Raji (cell line): ENCODE measurements around the gene ADAM11.

ENCODE experiments used
- POLR2A ChIP-seq: IDR thresholded peaks from 2 replicates; pipeline ENCODE4 v1.6.1; 2011; ENCODE audit warnings: low read depth, low read length, control low read depth; ENCODE audit not compliant: insufficient read depth

ADAM11 gene

GRCh38 chr17:44795421-44795820, 36.6 kb downstream of the ADAM11 start:
- no peak for TF ChIP-seq POLR2A

DNA sequence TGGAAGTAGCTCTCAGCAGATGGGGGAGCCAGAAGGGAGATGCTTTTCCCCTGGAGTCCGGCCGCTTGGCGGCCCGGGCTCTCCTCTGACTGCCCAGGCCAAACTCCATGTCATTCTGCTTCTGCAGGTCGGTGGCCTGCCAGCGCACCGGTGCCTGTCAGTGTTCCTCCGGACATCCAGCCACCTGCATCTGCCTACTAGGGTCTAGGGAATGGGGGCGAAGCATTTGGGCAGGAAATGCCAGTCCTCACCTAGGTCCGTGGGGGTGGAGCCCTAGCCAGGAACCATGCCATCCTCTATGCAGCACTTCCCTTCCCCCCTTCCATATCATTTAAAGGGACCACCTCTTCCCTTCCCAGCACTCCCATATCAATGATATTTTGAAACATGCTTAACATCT, 37.1 kb downstream of the ADAM11 start:
- TF ChIP-seq POLR2A, result no peak

DNA sequence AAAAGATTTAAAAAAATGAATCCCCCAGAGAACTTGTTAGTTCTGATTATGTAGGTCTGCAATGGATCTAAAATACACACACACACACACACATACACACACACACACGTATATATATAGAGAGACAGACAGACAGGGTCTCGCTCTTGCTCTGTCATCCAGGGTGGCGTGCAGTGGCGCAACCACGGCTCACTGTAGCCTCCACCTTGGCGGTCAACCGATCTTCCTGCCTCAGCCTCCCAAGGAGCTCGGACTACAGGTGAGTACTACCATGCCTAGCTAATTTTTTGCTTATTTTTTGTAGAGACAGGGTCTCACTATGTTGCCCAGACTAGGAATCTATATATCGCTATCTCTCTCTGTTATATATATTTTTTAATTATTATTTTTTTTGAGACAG, 37.9 kb downstream of the ADAM11 start:
- TF ChIP-seq POLR2A, result no peak

DNA sequence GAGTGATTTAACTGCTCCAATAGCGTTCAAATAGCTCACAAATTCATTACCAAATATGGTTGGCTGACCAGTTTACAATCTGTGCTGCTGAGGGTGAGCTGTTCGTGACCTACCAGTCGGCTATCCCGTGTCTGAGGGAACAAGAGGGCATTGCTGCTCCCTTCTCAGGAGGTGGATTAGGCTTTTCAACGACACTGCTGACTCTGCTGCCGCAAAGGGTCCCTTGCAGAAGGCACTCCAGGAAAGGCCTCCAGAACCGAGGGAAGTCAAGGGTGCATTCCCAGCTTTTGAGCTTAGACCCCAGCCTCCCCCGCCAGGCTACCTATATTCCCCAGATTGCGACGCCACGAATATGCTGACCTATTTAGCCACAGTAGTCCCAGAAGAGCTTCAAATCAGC, 39.0 kb downstream of the ADAM11 start:
- no peak for TF ChIP-seq POLR2A

DNA sequence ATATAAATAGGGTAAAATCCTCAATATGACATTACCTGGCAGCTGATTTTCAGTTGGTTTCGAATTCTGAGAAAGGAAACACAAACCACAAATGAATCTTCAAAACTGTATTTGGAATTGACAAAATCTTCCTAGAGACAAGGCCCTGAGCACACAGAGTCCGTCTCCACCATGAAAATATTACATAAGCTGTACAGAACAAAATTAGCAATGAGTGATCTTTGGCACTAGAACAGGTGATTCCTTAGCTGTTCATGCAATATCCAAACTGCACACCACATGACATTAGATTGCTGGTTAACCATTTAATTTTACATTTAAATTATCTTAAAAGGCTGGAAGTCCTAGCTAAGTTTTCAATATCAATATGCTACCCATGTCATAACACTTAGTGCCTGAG, 39.6 kb downstream of the ADAM11 start:
- no peak for TF ChIP-seq POLR2A

- TF ChIP-seq POLR2A, result no peak
These were observed 43.1 kb downstream of the ADAM11 start for GRCh38 chr17:44801880-44802279.

- TF ChIP-seq POLR2A, result no peak
These were observed 45.7 kb downstream of the ADAM11 start for GRCh38 chr17:44804302-44805089.

DNA sequence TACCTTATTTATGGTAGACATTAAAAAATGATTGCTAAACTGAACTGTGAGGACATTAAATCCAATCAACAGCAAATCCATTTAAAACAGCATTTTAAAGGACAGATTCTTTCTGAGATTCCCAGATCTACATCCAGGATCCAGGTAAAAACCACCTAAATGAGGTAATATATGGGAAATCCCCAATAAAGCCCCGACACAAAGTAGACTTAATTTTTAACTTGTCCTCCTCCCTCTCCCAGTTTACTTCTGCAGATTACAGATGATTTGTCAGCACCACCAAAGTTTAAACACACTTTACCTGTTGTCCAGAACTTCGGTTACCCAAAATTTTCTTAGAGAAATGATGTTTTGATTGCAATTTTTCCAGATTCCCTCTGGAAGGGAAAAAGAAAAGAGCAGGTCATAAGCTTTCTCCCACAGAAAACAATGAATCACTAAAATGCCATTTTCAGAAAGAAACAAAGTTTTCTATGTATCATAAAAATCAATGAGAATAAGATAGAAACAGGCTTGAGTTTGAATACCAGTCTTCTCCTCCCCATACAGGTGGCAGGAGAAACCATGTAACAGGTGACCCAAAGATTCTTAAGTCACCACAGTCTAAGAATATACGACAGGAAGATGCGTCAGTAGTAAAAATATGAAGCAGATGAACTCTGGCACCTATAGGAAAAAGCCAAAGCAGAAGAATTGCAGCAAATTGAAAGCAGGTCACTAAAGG, 48.5 kb downstream of the ADAM11 start:
- no peak for TF ChIP-seq POLR2A

GRCh38 chr17:44807817-44808155, 49.0 kb downstream of the ADAM11 start:
- TF ChIP-seq POLR2A, result no peak

DNA sequence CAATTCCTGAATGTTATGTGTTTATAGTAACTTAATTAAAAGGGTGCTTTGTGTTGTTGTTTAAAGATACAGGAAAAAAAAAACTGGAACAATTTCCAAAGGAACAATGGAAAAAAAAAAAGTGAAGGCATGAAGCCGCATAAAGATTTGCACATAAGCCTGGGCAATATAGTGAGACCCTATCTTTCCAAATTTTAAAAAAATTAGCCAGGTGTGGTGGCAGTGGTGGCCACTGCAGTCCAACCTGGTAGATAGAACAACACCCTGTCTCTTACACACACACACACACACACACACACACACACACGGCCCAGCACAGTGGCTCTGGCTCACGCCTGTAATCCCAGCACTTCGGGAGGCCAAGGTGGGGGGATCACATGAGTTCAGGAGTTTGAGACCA, 49.4 kb downstream of the ADAM11 start:
- no peak for TF ChIP-seq POLR2A

DNA sequence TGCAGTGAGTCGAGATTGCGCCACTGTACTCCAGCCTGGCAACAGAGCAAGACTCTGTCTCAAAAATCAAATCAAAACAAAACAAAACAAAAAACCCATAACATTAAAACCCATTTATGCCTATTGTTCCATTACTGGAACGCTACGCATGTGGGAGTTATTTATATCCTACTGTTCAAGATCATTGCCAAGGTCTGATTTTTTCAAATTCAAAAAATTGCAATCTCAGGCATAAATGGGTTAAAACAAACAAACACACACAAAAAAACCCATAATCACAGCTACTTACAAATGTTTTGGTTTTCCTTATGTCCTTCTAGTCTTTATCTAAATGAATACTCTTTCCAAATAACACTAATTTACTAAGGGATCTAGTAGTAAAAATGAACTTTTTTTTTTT, 53.5 kb downstream of the ADAM11 start:
- TF ChIP-seq POLR2A, result no peak

DNA sequence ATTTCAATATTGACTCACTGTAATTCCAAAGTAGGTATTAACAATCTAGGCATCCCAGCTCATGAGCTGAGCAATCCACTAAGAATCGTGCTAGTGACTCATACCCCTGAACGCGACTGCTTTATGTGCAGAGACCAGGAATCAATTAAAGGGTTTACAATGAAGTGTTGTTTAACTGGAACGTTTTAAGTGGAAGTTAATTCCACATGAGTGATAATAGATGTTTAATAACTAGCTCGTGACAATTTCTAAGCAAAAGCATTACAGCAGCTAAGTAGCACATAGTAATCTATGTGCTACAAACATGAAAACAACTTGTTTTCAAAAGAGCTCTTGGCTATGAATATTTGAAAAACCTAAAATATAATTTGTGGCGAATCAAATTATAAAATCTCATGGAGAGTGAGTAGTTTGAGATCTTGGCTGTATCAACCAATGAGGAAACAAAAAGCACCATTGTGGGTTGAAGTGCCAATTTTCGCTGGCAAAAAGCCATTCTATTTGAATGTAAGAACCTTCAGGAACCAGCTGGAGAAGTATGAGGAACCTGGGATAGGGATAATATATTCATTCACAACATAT, 61.9 kb downstream of the ADAM11 start:
- TF ChIP-seq POLR2A, result no peak

DNA sequence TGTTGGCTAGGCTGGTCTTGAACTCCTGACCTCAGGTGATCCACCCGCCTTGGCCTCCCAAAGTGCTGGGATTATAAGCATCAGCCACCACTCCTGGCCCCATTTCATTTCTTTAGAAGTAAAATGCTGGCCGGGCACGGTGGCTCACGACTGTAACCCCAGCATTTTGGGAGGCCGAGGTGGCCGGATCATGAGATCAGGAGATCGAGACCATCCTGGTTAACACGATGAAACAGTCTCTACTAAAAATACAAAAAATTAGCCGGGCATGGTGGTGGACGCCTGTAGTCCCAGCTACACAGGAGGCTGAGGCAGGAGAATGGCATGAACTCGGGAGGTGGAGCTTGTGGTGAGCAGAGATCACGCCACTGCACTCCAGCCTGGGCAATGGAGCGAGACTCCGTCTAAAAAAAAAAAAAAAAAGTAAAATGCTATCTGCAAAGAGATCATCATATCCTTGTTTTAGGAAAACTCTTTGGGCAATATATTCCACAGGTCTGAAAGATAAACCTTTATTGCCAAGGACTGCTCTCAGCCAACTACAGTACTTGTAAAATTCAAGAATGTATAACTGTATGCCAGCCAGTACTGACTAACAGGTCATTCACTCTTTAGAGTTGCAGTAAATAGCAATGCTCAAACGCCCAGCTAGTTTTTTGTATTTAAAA, 67.5 kb downstream of the ADAM11 start:
- TF ChIP-seq POLR2A, result no peak

GRCh38 chr17:44827863-44828262, 69.1 kb downstream of the ADAM11 start:
- no peak for TF ChIP-seq POLR2A

GRCh38 chr17:44828919-44829522, 70.2 kb downstream of the ADAM11 start:
- TF ChIP-seq POLR2A, result no peak
